OCI-LY3 (cell line): ENCODE measurements around the gene WHAMM.

Experiments used
- H2AFZ ChIP-seq: fragments of 200-600, 300-600 bp; shearing (Covaris generic); 2 replicates; pipeline ENCODE4 v1.6.0; 2014; ENCODE audit warnings: antibody characterized with exemption, low read depth, low read length
- H3K27ac ChIP-seq: fragments of 200-600, 300-600 bp; sonication (generic); 2 replicates; pipeline ENCODE4 v1.5.1; 2014; ENCODE audit warnings: mild to moderate bottlenecking, low read length, moderate library complexity, mixed read lengths
- H3K27me3 ChIP-seq: fragments of 200-600, 300-600 bp; sonication (generic); 2 replicates; pipeline ENCODE4 v1.6.1; 2014; ENCODE audit warnings: low read depth, low read length, mixed read lengths
- H3K36me3 ChIP-seq: fragments of 200-600, 300-600 bp; sonication (generic); replicated peaks from 2 replicates; pipeline ENCODE3; 2014; ENCODE audit warnings: low read depth, low read length, mixed read lengths
- H3K4me1 ChIP-seq: fragments of 300-600, 200-600 bp; sonication (generic); 2 replicates; pipeline ENCODE4 v1.6.1; 2014; ENCODE audit warnings: low read length, mixed read lengths
- H3K4me2 ChIP-seq: fragments of 200-600, 300-600 bp; sonication (generic); 2 replicates; pipeline ENCODE4 v1.6.1; 2014; ENCODE audit warnings: low read length, mixed read lengths
- H3K4me3 ChIP-seq: fragments of 300-600, 200-600 bp; sonication (generic); 2 replicates; pipeline ENCODE4 v1.5.1; 2014; ENCODE audit warnings: antibody characterized with exemption, mild to moderate bottlenecking, low read length, moderate library complexity
- H3K79me2 ChIP-seq: fragments of 300-600, 200-600 bp; shearing (Covaris generic); 2 replicates; pipeline ENCODE4 v1.6.1; 2014; ENCODE audit warnings: mild to moderate bottlenecking, low read length, mixed read lengths
- H3K9ac ChIP-seq: fragments of 300-600, 200-600 bp; shearing (Covaris generic); 2 replicates; pipeline ENCODE4 v1.6.0; 2014; ENCODE audit warnings: mild to moderate bottlenecking, low read length, moderate library complexity
- H3K9me3 ChIP-seq: fragments of 200-600, 300-600 bp; shearing (Covaris generic); 2 replicates; pipeline ENCODE4 v1.6.1; 2014; ENCODE audit warnings: low read length, mixed read lengths; ENCODE audit not compliant: insufficient read depth
- H4K20me1 ChIP-seq: fragments of 200-600, 300-600 bp; sonication (generic); 2 replicates; pipeline ENCODE4 v1.6.1; 2016; ENCODE audit warnings: low read length, mixed read lengths; ENCODE audit not compliant: insufficient read depth
- CTCF ChIP-seq: fragments of 200-600, 300-600 bp; sonication (generic); IDR thresholded peaks from 2 replicates; pipeline ENCODE4 v1.5.1; 2014; ENCODE audit warnings: antibody characterized with exemption, low read length, low read depth
- EZH2phosphoT487 ChIP-seq: fragments of 200-600 bp; shearing (Covaris generic); IDR thresholded peaks from 2 replicates; pipeline ENCODE4 v1.6.1; 2018; ENCODE audit warnings: antibody characterized with exemption, mixed run types, low read depth

The WHAMM gene

GRCh38 chr15:82793737-82794136 lies 15.7 kb upstream of the WHAMM start:
- TF ChIP-seq EZH2phosphoT487 (no peak), CTCF (no peak)

GRCh38 chr15:82798104-82798503 lies 11.3 kb upstream of the WHAMM start:
- Histone ChIP-seq H3K36me3 (no peaks in the 10 kb centered on the region), H3K79me2 (no peaks in the 10 kb centered on the region), H4K20me1 (no peaks in the 10 kb centered on the region), H3K27me3 (peaks cover 20% of the 10 kb centered on the region), H3K4me2 (no peak overlapping the region), H3K9me3 (no peaks in the 10 kb centered on the region), H3K4me1 (peaks cover 6% of the 10 kb centered on the region; the same call in 1 of the 2 replicates), H2AFZ (no peak overlapping the region), H3K27ac (no peak overlapping the region), H3K4me3 (no peak overlapping the region), H3K9ac (no peak overlapping the region)
- TF ChIP-seq EZH2phosphoT487, result no peak
- no peak for TF ChIP-seq CTCF

More at GRCh38 chr15:82793737-82794136, 15.7 kb upstream of the WHAMM start:
- Histone ChIP-seq H3K79me2 (no peaks in the 10 kb centered on the region), H3K27me3 (0 out of 2 replicates have a peak, but pooled peaks cover 4% of the 10 kb centered on the region), H3K4me1 (no peaks in the 10 kb centered on the region), H3K9ac (no peak overlapping the region), H3K36me3 (no peaks in the 10 kb centered on the region), H3K4me3 (no peak overlapping the region), H4K20me1 (no peaks in the 10 kb centered on the region), H3K9me3 (no peaks in the 10 kb centered on the region), H2AFZ (no peak overlapping the region), H3K4me2 (no peak overlapping the region), H3K27ac (no peak overlapping the region)

- Histone ChIP-seq H3K4me2 (no peak overlapping the region), H3K4me3 (no peak overlapping the region), H3K27me3 (peaks cover 20% of the 10 kb centered on the region), H3K27ac (no peak overlapping the region), H3K79me2 (no peaks in the 10 kb centered on the region), H3K9me3 (no peaks in the 10 kb centered on the region), H2AFZ (no peak overlapping the region), H3K9ac (no peak overlapping the region), H4K20me1 (no peaks in the 10 kb centered on the region), H3K36me3 (no peaks in the 10 kb centered on the region), H3K4me1 (peaks cover 6% of the 10 kb centered on the region; the same call in 1 of the 2 replicates)
- TF ChIP-seq EZH2phosphoT487 (no peak), CTCF (no peak)
These were observed 10.8 kb upstream of the WHAMM start for GRCh38 chr15:82798531-82799166.

GRCh38 chr15:82799183-82799841 lies 10.1 kb upstream of the WHAMM start:
- no peak for TF ChIP-seq CTCF
- no peak for TF ChIP-seq EZH2phosphoT487
- no peak overlapping the region for H3K4me2 ChIP-seq
- peaks cover 20% of the 10 kb centered on the region for H3K27me3 ChIP-seq
- no peaks in the 10 kb centered on the region for H3K9me3 ChIP-seq
- no peak overlapping the region; the same call in 1 of the 2 replicates for H2AFZ ChIP-seq
- H4K20me1 ChIP-seq, result no peaks in the 10 kb centered on the region
- H3K4me1 ChIP-seq, result peaks cover 6% of the 10 kb centered on the region; the same call in 1 of the 2 replicates
- H3K4me3 ChIP-seq, result no peak overlapping the region
- H3K36me3 ChIP-seq, result no peaks in the 10 kb centered on the region
- no peak overlapping the region for H3K27ac ChIP-seq
- no peak overlapping the region for H3K9ac ChIP-seq
- H3K79me2 ChIP-seq, result no peaks in the 10 kb centered on the region
